Natural killer cell (primary cell): ENCODE results near the gene UGT1A1. TPM values are rescaled to one million over a fixed set of nuclear protein-coding genes. Genes with fewer than 3 reads are reported as not detected.

Experiments
- ATAC-seq, 3 donors: fragments of 150-1000 bp in 2 of 3; fragments of 200-7000 bp in 1 of 3; cut with Tn5 transposase; 1 replicate in 1 of 3; 2 replicates in 2 of 3; pipeline ENCODE4 v1.10.0; 2021; ENCODE audit warnings: mild to moderate bottlenecking in 2 of 3, moderate library complexity in 2 of 3
- DNase-seq, 2 donors: peaks; one replicate each; pipeline versions ENCODE4 v3.0.0 to v3.0.0-alpha.2; 2013 to 2021; ENCODE audit warnings: mixed read lengths in 1 of 2
- H3K27ac ChIP-seq: one replicate; pipeline ENCODE4 v1.5.1; 2013; ENCODE audit warnings: mild to moderate bottlenecking, low read length
- H3K27me3 ChIP-seq: one replicate; pipeline ENCODE4 v1.6.1; 2013; ENCODE audit warnings: low read length; ENCODE audit not compliant: control insufficient read depth, insufficient read depth
- H3K36me3 ChIP-seq: one replicate; pipeline ENCODE4 v1.6.1; 2013; ENCODE audit warnings: low read length; ENCODE audit not compliant: control insufficient read depth, insufficient read depth
- H3K4me1 ChIP-seq: one replicate; pipeline ENCODE4 v1.6.1; 2013; ENCODE audit warnings: low read length; ENCODE audit not compliant: control insufficient read depth, insufficient read depth
- H3K4me3 ChIP-seq: one replicate; pipeline ENCODE4 v1.5.1; 2013; ENCODE audit warnings: low read length
- H3K9me3 ChIP-seq: one replicate; pipeline ENCODE4 v1.6.1; 2013; ENCODE audit warnings: low read length; ENCODE audit not compliant: control insufficient read depth, insufficient read depth
- H3K27ac Mint-ChIP-seq, 2 donors: one replicate each; pipeline ENCODE4 v1.8.0; 2022; ENCODE audit warnings: mild to moderate bottlenecking in 2 of 2, mixed read lengths in 2 of 2, moderate library complexity in 1 of 2
- H3K27me3 Mint-ChIP-seq, 2 donors: one replicate each; pipeline ENCODE4 v1.8.0; 2022; ENCODE audit warnings: low read depth in 2 of 2, mixed read lengths in 2 of 2
- H3K36me3 Mint-ChIP-seq: one replicate; pipeline ENCODE4 v1.8.0; 2022; ENCODE audit warnings: mixed read lengths
- H3K4me1 Mint-ChIP-seq, 2 donors: one replicate each; pipeline ENCODE4 v1.8.0; 2022; ENCODE audit warnings: mixed read lengths in 2 of 2
- H3K4me3 Mint-ChIP-seq: one replicate; pipeline ENCODE4 v1.8.0; 2022; ENCODE audit warnings: mild to moderate bottlenecking, moderate library complexity, mixed read lengths
- H3K9me3 Mint-ChIP-seq, 2 donors: one replicate each; pipeline ENCODE4 v1.8.0; 2022; ENCODE audit warnings: mixed read lengths in 2 of 2
- CTCF ChIP-seq: fragments of 200-600 bp; IDR thresholded peaks from one replicate; pipeline ENCODE4 v1.8.0; 2022; ENCODE audit warnings: antibody characterized with exemption
- WGBS: methylation state at CpG from one replicate; pipeline ENCODE4 v1.1.7; 2013; ENCODE audit warnings: missing lambda C conversion rate; ENCODE audit not compliant: insufficient coverage; 5-methylcytosine and 5-hydroxymethylcytosine counted together
- intact Hi-C: fragments of 100-400 bp; cut with micrococcal nuclease; formaldehyde crosslinking; loops from one replicate; pipeline ENCODE4 v1.14.2; 2022
- total RNA-seq, 4 donors: library from RNA; stranded (reverse); fragments of 120-200 nt in 1 of 4; gene quantifications; one replicate each; pipeline versions ENCODE4 v1.2.3 to v1.2.4, GENCODE V29; 2013 to 2022

Gene UGT1A1
- total RNA-seq, 3 donors from 2014 or later (not counting 1 experiment from before 2014, with no cell fraction given) = not detected

DNA sequence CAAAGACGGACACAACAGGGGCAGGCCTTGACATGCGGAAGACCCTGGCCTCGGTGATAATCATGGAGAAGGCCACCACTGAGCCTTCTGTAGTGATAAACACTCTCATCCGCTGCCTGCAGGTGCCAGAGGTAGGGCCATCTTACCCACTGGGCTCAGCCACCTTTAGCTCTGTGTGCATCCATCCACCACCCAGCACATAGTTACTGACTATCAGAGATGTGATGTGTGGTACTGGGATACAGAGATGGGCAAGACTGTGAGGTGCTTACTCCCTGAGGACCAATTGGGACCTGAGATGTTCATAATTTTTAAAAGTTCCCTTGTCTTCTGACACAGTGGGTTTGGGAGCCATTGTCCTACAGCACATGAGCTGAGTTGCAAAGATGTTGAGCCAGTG lies 19.7 kb downstream of the UGT1A1 start:
- no peak for ATAC-seq
- no peak for DNase-seq
- Histone ChIP-seq H3K4me3 (no peak overlapping the region), H3K4me1 (no peaks in the 10 kb centered on the region), H3K27ac (no peak overlapping the region), H3K9me3 (peaks cover 3% of the 10 kb centered on the region), H3K36me3 (no peaks in the 10 kb centered on the region), H3K27me3 (no peaks in the 10 kb centered on the region)
- no peak for TF ChIP-seq CTCF
- Mint-ChIP-seq H3K27me3 (peaks cover 32 to 66% of the 10 kb centered on the region in 2 donors), H3K9me3 (peaks cover 0 to 3% of the 10 kb centered on the region in 2 donors), H3K4me3 (no peak overlapping the region), H3K36me3 (no peaks in the 10 kb centered on the region), H3K4me1 (no peaks in the 10 kb centered on the region), H3K27ac (no peak overlapping the region)
- WGBS = 89% methylated on average over 4 of the region's 4 CpGs
- intact Hi-C loops = no loop called here

DNA sequence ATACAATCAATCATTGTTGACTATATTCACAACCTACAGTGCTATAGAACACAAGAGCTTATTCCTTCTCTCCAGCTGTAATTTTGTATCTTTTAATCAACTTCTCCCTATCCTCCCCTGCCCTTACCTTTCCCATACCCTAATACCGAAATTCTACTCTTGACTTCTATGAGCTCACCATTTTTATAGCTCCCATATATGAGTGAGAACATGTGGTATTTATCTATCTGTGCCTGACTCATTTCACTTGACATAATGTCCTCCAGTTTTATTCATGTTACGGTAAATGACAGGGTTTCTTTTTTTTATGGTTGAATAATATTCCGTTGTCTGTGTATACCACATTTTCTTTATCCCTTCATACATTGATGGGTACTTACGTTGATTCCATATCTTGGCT lies 20.7 kb downstream of the UGT1A1 start:
- H3K36me3 Mint-ChIP-seq = no peaks in the 10 kb centered on the region
- no peaks in the 10 kb centered on the region for H3K4me1 Mint-ChIP-seq
- H3K4me1 ChIP-seq = no peaks in the 10 kb centered on the region
- WGBS = no CpG with 5 or more reads among the region's 4 CpGs
- H3K9me3 ChIP-seq = no peaks in the 10 kb centered on the region
- no peak overlapping the region for H3K4me3 Mint-ChIP-seq
- ATAC-seq (no peak), DNase-seq (no peak)
- H3K4me3 ChIP-seq = no peak overlapping the region
- no peaks in the 10 kb centered on the region for H3K27me3 ChIP-seq
- H3K9me3 Mint-ChIP-seq = peaks cover 0 to 3% of the 10 kb centered on the region in 2 donors
- peaks cover 26 to 57% of the 10 kb centered on the region in 2 donors for H3K27me3 Mint-ChIP-seq
- intact Hi-C loops = no loop called here
- H3K36me3 ChIP-seq = no peaks in the 10 kb centered on the region
- H3K27ac Mint-ChIP-seq = no peak overlapping the region
- TF ChIP-seq CTCF = no peak
- H3K27ac ChIP-seq = no peak overlapping the region

GRCh38 chr2:233789554-233789953 lies 29.5 kb downstream of the UGT1A1 start:
- H3K4me3 Mint-ChIP-seq = no peak overlapping the region
- H3K4me1 Mint-ChIP-seq = no peaks in the 10 kb centered on the region

More at GRCh38 chr2:233789554-233789953, 29.5 kb downstream of the UGT1A1 start:
- intact Hi-C loops = no loop called here
- Histone ChIP-seq H3K4me1 (no peaks in the 10 kb centered on the region), H3K27ac (no peak overlapping the region), H3K4me3 (no peak overlapping the region), H3K27me3 (no peaks in the 10 kb centered on the region), H3K36me3 (no peaks in the 10 kb centered on the region), H3K9me3 (no peaks in the 10 kb centered on the region)
- ATAC-seq (no peak), DNase-seq (no peak)
- 90% methylated on average over 7 of the region's 7 CpGs for WGBS
- Mint-ChIP-seq H3K9me3 (no peaks in the 10 kb centered on the region), H3K27me3 (peaks cover 6 to 8% of the 10 kb centered on the region in 2 donors), H3K36me3 (no peaks in the 10 kb centered on the region), H3K27ac (no peak overlapping the region)
- TF ChIP-seq CTCF = no peak
